Measurements from ENCODE around the gene CHEK2.
"Not testable (repeated sequence)": the region's sequence is repeated elsewhere in the genome, so short reads cannot be mapped to it uniquely, and the experiment has no call there.

Gene CHEK2

GRCh38 chr22:28762000-28762399 is 20.4 kb upstream of the CHEK2 start:
- H3K9me3 Mint-ChIP-seq; H3K36me3 Mint-ChIP-seq; DNase-seq (ENCODE audit: low spot score in 2 of 2); H3K4me3 Mint-ChIP-seq; H3K27ac Mint-ChIP-seq; ATAC-seq; H3K4me1 Mint-ChIP-seq: not testable (repeated sequence)

DNA sequence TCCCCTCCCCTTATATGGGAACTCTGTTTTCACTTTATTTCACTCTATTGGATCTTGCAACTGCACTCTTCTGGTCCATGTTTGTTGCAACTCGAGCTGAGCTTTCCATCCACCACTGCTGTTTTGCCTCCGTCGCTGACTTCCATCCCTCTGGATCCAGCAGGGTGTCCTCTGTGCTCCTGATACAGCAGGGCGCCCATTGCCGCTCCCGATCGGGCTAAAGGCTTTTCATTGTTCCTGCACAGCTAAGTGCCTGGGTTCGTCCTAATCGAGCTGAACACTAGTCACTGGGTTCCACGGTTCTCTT is 19.8 kb upstream of the CHEK2 start:
- Mint-ChIP-seq H3K9me3 (no peaks in the 10 kb centered on the region), H3K36me3 (no peaks in the 10 kb centered on the region), H3K4me1 (no peaks in the 10 kb centered on the region), H3K4me3 (no peak overlapping the region), H3K27ac (no peak overlapping the region)
- no peak for DNase-seq (ENCODE audit: low spot score in 2 of 2)
- ATAC-seq = no peak

DNA sequence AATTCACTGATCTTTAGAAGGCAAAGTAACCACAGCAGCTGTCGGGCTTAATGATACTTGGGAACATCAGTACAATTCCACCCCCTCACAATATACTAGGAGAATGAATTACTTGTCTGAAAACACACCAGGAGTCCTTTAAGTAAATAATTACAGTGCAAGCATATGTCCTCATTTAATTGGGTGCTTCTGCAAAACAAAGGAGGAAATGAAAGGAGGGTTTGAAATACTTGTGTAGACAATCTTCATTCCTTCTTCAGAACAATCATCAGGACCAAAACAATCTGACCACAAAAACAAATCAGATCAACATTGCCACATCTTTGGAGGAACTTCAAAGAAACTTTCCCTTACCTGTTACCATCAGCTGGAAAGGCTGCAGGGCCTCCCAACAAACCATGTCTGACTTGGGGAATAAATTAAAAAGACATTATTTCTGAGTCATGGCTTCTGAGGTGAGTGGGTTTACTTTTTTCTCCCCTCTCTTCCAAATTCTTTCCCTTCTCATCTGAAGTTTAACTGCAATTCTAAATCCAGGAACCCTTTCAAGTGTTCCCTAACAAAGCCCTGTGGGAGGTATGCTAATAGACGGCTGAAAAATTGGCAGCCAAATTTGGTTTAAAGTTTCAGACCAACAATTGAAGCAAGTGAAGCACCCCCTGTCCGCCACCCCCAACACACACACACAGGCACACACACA is 18.4 kb upstream of the CHEK2 start:
- DNase-seq (ENCODE audit: low spot score in 2 of 2) = no peak
- H3K36me3 Mint-ChIP-seq = no peaks in the 10 kb centered on the region
- H3K9me3 Mint-ChIP-seq = no peaks in the 10 kb centered on the region
- no peak overlapping the region for H3K4me3 Mint-ChIP-seq
- no peak for ATAC-seq
- H3K27ac Mint-ChIP-seq = no peak overlapping the region
- H3K4me1 Mint-ChIP-seq = no peaks in the 10 kb centered on the region

DNA sequence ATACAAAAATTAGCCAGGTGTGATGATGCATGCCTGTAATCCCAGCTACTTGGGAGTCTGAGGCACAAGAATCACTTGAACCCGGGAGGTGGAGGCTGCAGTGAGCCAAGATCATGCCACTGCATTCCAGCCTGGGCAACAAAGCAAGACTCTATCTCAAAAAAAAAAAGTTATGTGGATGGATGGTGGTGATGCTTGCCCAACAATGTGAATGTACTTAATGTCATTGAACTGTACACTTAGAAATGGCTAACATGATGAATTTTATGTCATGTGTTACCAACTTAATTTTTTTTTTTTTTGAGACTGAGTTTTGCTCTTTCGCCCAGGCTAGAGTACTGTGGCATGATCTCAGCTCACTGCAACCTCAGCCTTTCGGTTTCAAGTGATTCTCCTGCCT is 12.9 kb upstream of the CHEK2 start:
- DNase-seq (ENCODE audit: low spot score in 2 of 2); H3K9me3 Mint-ChIP-seq; H3K4me3 Mint-ChIP-seq; ATAC-seq; H3K4me1 Mint-ChIP-seq: not testable (repeated sequence)
- H3K27ac Mint-ChIP-seq = peak overlapping the region; percentile 6
- peaks cover 27% of the 10 kb centered on the region for H3K36me3 Mint-ChIP-seq

GRCh38 chr22:28750471-28750881 is 8.9 kb upstream of the CHEK2 start:
- Mint-ChIP-seq H3K4me1 (peaks cover 10% of the 10 kb centered on the region), H3K9me3 (no peaks in the 10 kb centered on the region), H3K27ac (no peak overlapping the region), H3K4me3 (no peak overlapping the region), H3K36me3 (peaks cover 67% of the 10 kb centered on the region)
- no peak for DNase-seq (ENCODE audit: low spot score in 2 of 2)
- no peak for ATAC-seq

DNA sequence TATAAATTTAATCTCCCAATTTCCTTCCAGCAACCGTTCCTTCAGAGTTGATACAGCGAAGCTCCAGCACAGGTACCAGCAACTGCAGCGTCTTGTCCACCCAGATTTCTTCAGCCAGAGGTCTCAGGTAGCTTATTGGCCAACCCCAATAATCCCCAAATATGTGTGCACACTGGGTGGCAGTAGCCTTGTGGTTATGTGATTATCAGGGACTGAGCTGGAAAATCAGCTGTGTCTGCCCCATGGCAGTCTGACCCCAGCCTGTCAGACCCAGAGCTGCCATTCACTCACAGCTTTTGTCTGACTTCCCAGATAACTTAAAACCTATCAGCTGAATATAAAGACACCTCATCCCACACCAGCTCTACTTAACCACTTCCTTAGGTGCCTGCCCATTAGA is 2.2 kb upstream of the CHEK2 start:
- no peak for ATAC-seq

DNA sequence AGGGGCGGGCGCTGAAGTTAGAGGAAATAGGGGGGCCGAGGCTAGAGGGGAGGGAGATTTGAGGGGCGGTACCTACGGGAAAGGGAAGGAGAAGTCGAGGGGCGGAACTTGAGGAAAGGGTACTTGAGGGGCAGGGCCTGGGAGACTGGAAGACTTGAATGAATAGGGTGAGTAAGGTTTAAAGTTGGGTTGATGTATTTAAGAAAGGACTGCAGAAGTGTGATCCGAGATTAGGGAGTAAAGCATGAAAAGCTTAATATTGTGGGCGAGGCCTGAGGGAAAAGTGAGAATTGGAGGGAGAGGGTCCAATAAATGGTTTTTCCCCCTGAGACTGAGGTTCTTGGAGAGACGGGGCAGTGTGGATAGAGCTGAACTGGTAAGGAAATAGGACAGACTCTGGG is 942 bp upstream of the CHEK2 start:
- H3K4me1 Mint-ChIP-seq = peaks cover 27% of the 10 kb centered on the region
- DNase-seq (ENCODE audit: low spot score in 2 of 2) (no peak), ATAC-seq (no peak)
- peak overlapping the region; percentile 74 for H3K27ac Mint-ChIP-seq
- H3K9me3 Mint-ChIP-seq = no peaks in the 10 kb centered on the region
- H3K4me3 Mint-ChIP-seq = peak overlapping the region; percentile 79
- H3K36me3 Mint-ChIP-seq = peaks cover 47% of the 10 kb centered on the region

More for the DNA sequence above, 2.2 kb upstream of the CHEK2 start:
- DNase-seq (ENCODE audit: low spot score in 2 of 2) = no peak
- Mint-ChIP-seq H3K9me3 (no peaks in the 10 kb centered on the region), H3K4me3 (peak overlapping the region; percentile 79), H3K36me3 (peaks cover 59% of the 10 kb centered on the region), H3K27ac (no peak overlapping the region), H3K4me1 (peaks cover 22% of the 10 kb centered on the region)

GRCh38 chr22:28741200-28741784 is 328 bp downstream of the CHEK2 start:
- Mint-ChIP-seq H3K9me3 (no peaks in the 10 kb centered on the region), H3K27ac (peak overlapping the region; percentile 74), H3K36me3 (peaks cover 34% of the 10 kb centered on the region), H3K4me1 (peaks cover 27% of the 10 kb centered on the region), H3K4me3 (peak overlapping the region; percentile 79)
- DNase-seq (ENCODE audit: low spot score in 2 of 2) = no peak
- no peak for ATAC-seq

GRCh38 chr22:28738876-28739275 is 2.7 kb downstream of the CHEK2 start:
- peaks cover 26% of the 10 kb centered on the region for H3K4me1 Mint-ChIP-seq
- H3K4me3 Mint-ChIP-seq; H3K27ac Mint-ChIP-seq; H3K9me3 Mint-ChIP-seq; DNase-seq (ENCODE audit: low spot score in 2 of 2); ATAC-seq: not testable (repeated sequence)
- peaks cover 15% of the 10 kb centered on the region for H3K36me3 Mint-ChIP-seq

DNA sequence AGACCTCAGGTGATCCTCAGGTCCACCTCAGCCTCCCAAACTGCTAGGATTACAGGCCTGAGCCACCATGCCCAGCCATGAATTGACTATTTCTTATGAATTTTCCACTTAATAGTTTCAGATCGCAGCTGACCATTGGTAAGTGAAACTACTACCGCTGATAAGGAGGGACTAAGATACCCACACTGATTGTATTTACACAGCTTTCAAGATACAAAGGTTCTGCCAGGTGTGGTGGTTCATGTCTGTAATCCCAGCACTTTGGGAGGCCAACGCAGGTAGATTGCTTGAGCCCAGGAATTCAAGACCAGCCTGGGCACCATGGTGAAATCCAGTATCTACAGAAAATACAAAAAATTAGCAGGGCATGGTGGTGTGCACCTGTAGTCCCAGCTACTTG is 3.9 kb downstream of the CHEK2 start:
- peaks cover 14% of the 10 kb centered on the region for H3K4me1 Mint-ChIP-seq
- no peak overlapping the region for H3K4me3 Mint-ChIP-seq
- peaks cover 24% of the 10 kb centered on the region for H3K36me3 Mint-ChIP-seq
- ATAC-seq (no peak), DNase-seq (ENCODE audit: low spot score in 2 of 2) (no peak)
- H3K27ac Mint-ChIP-seq = no peak overlapping the region
- H3K9me3 Mint-ChIP-seq = no peaks in the 10 kb centered on the region

DNA sequence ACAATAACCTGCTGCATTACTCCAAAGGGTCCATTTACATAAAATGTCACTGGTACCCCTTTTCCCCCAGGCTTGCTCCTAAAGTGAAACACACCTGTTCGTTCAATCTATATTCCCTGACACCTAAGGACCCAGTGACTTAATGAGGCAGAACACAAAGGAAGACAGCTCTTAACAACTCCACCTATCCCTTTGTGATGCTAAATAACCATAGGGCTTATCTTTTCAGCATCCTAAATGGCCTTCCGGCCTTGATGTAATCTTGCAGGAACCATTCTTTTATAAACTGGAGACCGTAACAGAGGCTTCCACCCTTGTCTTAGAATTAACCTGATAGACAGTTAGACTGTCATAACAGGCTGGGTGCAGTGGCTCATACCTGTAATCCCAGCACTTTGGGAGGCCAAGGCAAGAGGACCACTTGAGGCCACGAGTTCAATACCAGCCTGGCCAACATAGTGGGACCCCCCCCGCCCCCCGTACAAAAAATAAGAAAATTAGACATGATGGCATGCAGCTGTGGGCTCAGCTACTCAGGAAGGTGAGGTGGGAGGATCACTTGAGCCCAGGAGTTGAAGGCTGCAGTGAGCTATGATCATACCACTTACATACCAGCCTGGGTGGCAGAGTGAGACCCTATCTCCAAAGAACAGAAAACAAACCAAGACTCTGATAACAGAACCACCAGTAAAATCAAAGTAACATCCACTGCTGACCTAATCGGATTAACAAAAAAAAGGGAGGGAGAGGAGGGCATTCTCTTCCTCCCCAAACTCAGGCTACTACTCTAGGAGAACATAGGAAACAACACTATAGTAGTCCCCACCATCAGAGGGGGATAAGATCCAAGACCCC is 5.1 kb downstream of the CHEK2 start:
- peaks cover 19% of the 10 kb centered on the region for H3K36me3 Mint-ChIP-seq
- DNase-seq (ENCODE audit: low spot score in 2 of 2) = no peak
- H3K4me1 Mint-ChIP-seq = peaks cover 7% of the 10 kb centered on the region
- H3K9me3 Mint-ChIP-seq = no peaks in the 10 kb centered on the region
- no peak for ATAC-seq
- no peak overlapping the region for H3K27ac Mint-ChIP-seq
- no peak overlapping the region for H3K4me3 Mint-ChIP-seq

DNA sequence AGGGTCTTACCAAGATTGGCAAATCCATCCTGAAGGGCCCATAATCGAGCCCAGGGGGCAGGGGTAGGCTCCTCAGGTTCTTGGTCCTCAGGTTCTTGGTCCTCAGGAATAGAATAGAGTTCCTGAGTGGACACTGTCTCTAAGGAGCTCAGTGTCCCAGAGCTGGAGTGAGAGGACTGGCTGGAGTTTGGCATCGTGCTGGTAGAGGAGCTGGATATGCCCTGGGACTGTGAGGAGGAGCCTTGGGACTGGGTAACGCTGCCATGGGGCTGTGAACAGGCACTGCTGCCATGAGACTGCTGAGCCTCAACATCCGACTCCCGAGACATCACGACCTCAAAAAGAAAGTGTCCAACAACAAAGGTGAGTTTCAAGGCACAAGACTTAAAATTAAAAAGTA is 7.2 kb downstream of the CHEK2 start:
- no peaks in the 10 kb centered on the region for H3K9me3 Mint-ChIP-seq
- peaks cover 7% of the 10 kb centered on the region for H3K4me1 Mint-ChIP-seq
- DNase-seq (ENCODE audit: low spot score in 2 of 2) (no peak), ATAC-seq (no peak)
- peaks cover 28% of the 10 kb centered on the region for H3K36me3 Mint-ChIP-seq
- no peak overlapping the region for H3K4me3 Mint-ChIP-seq
- H3K27ac Mint-ChIP-seq = no peak overlapping the region

- H3K36me3 Mint-ChIP-seq = peaks cover 34% of the 10 kb centered on the region
- no peaks in the 10 kb centered on the region for H3K4me1 Mint-ChIP-seq
- no peaks in the 10 kb centered on the region for H3K9me3 Mint-ChIP-seq
- DNase-seq (ENCODE audit: low spot score in 2 of 2) (no peak), ATAC-seq (no peak)
- H3K27ac Mint-ChIP-seq = no peak overlapping the region
- no peak overlapping the region for H3K4me3 Mint-ChIP-seq
These were observed 11.4 kb downstream of the CHEK2 start for GRCh38 chr22:28730179-28730578.

- H3K27ac Mint-ChIP-seq = no peak overlapping the region
- DNase-seq (ENCODE audit: low spot score in 2 of 2) = no peak
These were observed 12.9 kb downstream of the CHEK2 start for GRCh38 chr22:28728621-28729313.

DNA sequence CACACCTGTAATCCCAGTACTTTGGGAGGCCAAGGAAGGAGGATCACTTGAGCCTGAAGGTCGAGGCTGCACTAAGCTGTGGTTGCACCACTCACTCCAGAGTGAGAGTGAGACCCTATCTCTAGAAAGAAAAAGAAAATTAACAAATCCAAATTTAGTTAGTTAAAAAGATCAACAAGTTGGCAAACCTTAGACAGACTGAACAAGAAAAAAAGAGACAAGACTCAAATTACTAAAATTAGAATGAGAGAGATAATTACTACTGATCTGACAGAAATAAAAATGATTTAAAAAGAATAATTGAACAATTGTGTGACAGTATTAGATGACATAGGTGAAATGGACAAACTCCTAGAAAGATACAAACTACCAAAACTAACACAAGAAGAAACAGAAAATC is 13.6 kb downstream of the CHEK2 start:
- no peak for DNase-seq (ENCODE audit: low spot score in 2 of 2)
- Mint-ChIP-seq H3K9me3 (no peaks in the 10 kb centered on the region), H3K4me1 (no peaks in the 10 kb centered on the region), H3K4me3 (no peak overlapping the region), H3K36me3 (peaks cover 38% of the 10 kb centered on the region), H3K27ac (no peak overlapping the region)
- ATAC-seq = no peak

More at GRCh38 chr22:28728621-28729313, 12.9 kb downstream of the CHEK2 start:
- Mint-ChIP-seq H3K4me3 (no peak overlapping the region), H3K36me3 (peaks cover 42% of the 10 kb centered on the region), H3K9me3 (no peaks in the 10 kb centered on the region), H3K4me1 (no peaks in the 10 kb centered on the region)
- no peak for ATAC-seq

All from stimulated activated effector memory CD8-positive, alpha-beta T cell treated with anti-CD3 and anti-CD28 coated beads, Interleukin-12 subunit alpha, Interleukin-12 subunit beta, amount 100 ng/mL, for 72 hours (primary cell).